Ishikawa (cell line): Measurements from ENCODE around the gene CEACAM5.

Source experiments
- RAD21 ChIP-seq: IDR thresholded peaks from 2 replicates; pipeline ENCODE4 v1.6.1; 2012; ENCODE audit warnings: low read depth
- TCF12 ChIP-seq: IDR thresholded peaks from 2 replicates; pipeline ENCODE4 v1.6.1; 2012; ENCODE audit warnings: low read depth

DNA sequence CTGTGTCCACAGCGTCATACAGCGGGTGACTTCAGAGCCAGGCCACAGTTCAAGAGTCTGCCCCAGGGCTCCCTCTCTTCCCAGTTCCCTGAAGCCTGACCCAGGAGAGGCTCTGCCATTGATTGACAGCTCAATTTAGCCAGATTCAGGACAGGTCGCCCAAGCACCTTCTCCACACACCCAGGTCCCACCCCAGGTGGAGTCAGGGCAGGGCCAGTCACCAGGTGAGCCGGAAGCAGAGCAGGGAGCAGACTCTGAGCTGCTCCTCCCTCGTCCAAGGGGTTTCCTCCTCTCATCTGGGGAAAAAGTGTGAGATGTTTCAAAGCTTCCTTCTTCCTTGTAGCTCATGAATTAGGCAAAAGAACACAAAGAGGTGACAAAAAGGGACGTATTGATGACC is 26.0 kb upstream of the CEACAM5 start:
- no peak for TF ChIP-seq TCF12
- no peak for TF ChIP-seq RAD21
